Neuron (in vitro differentiated cells): ENCODE measurements around the gene PCDHGA12.
A peak's percentile ranks its signal among the peaks of the same experiment; 100 is the strongest.
"Not testable (repeated sequence)": the region's sequence is repeated elsewhere in the genome, so short reads cannot be mapped to it uniquely, and the experiment has no call there.

Experiments used
- H2AFZ ChIP-seq: one replicate; pipeline ENCODE4 v1.6.1; 2013; ENCODE audit warnings: low read depth, mild to moderate bottlenecking, inconsistent platforms, low read length, moderate library complexity
- H3K27me3 ChIP-seq: one replicate; pipeline ENCODE4 v1.6.1; 2013; ENCODE audit warnings: low read length; ENCODE audit not compliant: insufficient read depth
- H3K36me3 ChIP-seq: one replicate; pipeline ENCODE4 v1.6.1; 2013; ENCODE audit warnings: low read length; ENCODE audit not compliant: insufficient read depth
- H3K4me1 ChIP-seq: one replicate; pipeline ENCODE4 v1.6.1; 2013; ENCODE audit warnings: low read length; ENCODE audit not compliant: insufficient read depth
- H3K4me3 ChIP-seq: 2 replicates; pipeline ENCODE4 v1.5.1; 2013; ENCODE audit warnings: mild to moderate bottlenecking, low read length, moderate library complexity
- H3K9me3 ChIP-seq: one replicate; pipeline ENCODE4 v1.6.1; 2013; ENCODE audit warnings: low read length

PCDHGA12 gene

DNA sequence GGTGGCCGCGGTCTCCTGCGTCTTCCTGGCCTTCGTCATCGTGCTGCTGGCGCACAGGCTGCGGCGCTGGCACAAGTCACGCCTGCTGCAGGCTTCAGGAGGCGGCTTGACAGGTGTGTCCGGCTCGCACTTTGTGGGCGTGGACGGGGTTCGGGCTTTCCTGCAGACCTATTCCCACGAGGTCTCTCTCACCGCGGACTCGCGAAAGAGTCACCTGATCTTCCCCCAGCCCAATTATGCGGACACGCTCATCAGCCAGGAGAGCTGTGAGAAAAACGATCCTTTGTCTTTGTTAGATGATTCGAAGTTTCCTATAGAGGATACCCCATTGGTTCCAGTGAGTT, 15.1 kb upstream of the PCDHGA12 start:
- H3K4me3 ChIP-seq, H3K4me1 ChIP-seq: not testable (repeated sequence)

GRCh38 chr5:141417494-141418172, 12.7 kb upstream of the PCDHGA12 start, which contains the start of gene PCDHGB7:
TSS of gene PCDHGB7 (plus strand) at chr5:141417677. CDS start at chr5:141417860, 183 bp downstream.
- H2AFZ ChIP-seq, H3K27me3 ChIP-seq, H3K4me1 ChIP-seq: not testable (repeated sequence)
- Histone ChIP-seq H3K36me3 (peaks cover 36% of the 10 kb centered on the region), H3K9me3 (peaks cover 67% of the 10 kb centered on the region), H3K4me3 (peak within 1 kb of the TSS; percentile 46)

More for the DNA sequence above, 15.1 kb upstream of the PCDHGA12 start:
- Histone ChIP-seq H3K36me3 (peaks cover 32% of the 10 kb centered on the region), H3K9me3 (peaks cover 55% of the 10 kb centered on the region)
- H2AFZ ChIP-seq, H3K27me3 ChIP-seq: not testable (repeated sequence)

- H3K36me3 ChIP-seq: peaks cover 35% of the 10 kb centered on the region
Measured at GRCh38 chr5:141419074-141419880, 11.0 kb upstream of the PCDHGA12 start.

DNA sequence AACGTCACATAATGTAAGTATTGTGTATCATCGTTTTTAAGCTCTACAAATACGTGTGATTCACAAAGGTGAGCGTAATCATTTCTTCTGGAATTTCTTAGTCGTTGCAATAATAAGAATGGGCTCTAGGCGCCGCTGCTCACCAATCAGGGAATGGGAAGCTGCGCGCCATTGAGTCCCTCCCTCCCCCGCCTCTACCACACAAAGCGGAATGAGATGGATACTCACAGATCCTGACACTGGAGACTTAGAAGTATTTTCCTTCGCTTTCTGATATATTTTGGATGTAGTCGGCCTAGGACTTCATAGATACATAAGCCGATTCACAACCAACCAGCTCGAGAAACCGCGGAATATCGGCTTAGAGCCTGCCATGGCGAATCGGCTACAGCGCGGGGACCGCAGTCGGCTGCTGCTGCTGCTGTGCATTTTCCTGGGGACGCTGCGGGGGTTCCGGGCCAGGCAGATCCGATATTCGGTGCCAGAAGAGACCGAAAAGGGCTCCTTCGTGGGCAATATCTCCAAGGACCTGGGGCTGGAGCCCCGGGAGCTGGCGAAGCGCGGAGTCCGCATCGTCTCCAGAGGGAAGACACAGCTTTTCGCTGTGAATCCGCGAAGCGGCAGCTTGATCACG, 9.3 kb upstream of the PCDHGA12 start, which contains the start of gene PCDHGA11:
Gene PCDHGA11 (plus strand): TSS at position 197 of the 634 bp plus-strand sequence. CDS start 177 bp downstream, at position 374.
- H2AFZ ChIP-seq: no peak within 1 kb of the TSS
- H3K27me3 ChIP-seq: no peaks in the 10 kb centered on the region
- peaks cover 36% of the 10 kb centered on the region for H3K36me3 ChIP-seq
- H3K4me1 ChIP-seq: no peaks in the 10 kb centered on the region
- H3K9me3 ChIP-seq: peaks cover 62% of the 10 kb centered on the region
- no peak within 1 kb of the TSS for H3K4me3 ChIP-seq

More at GRCh38 chr5:141419074-141419880, 11.0 kb upstream of the PCDHGA12 start:
- Histone ChIP-seq H3K4me3 (no peak overlapping the region), H3K9me3 (peaks cover 68% of the 10 kb centered on the region), H3K4me1 (no peaks in the 10 kb centered on the region), H3K27me3 (no peaks in the 10 kb centered on the region), H2AFZ (no peak overlapping the region)

DNA sequence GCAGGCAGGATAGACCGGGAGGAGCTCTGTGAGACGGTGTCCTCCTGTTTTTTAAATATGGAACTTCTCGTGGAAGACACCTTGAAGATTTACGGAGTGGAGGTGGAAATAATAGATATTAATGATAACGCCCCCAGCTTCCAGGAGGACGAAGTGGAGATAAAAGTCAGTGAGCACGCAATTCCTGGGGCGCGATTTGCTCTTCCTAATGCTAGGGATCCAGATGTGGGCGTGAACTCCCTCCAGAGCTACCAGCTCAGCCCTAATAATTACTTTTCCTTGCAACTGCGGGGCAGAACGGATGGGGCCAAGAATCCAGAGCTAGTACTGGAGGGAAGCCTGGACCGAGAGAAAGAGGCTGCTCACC, 8.8 kb upstream of the PCDHGA12 start:
- no peak overlapping the region for H2AFZ ChIP-seq
- no peaks in the 10 kb centered on the region for H3K27me3 ChIP-seq
- H3K4me1 ChIP-seq: no peaks in the 10 kb centered on the region
- no peak overlapping the region for H3K4me3 ChIP-seq
- peaks cover 40% of the 10 kb centered on the region for H3K36me3 ChIP-seq
- peaks cover 65% of the 10 kb centered on the region for H3K9me3 ChIP-seq

GRCh38 chr5:141422742-141423291, 7.5 kb upstream of the PCDHGA12 start:
- no peaks in the 10 kb centered on the region for H3K27me3 ChIP-seq
- H3K36me3 ChIP-seq: peaks cover 53% of the 10 kb centered on the region
- H3K9me3 ChIP-seq: peaks cover 71% of the 10 kb centered on the region
- no peak overlapping the region for H3K4me3 ChIP-seq
- H2AFZ ChIP-seq: no peak overlapping the region
- H3K4me1 ChIP-seq: no peaks in the 10 kb centered on the region

GRCh38 chr5:141427783-141428426, 2.4 kb upstream of the PCDHGA12 start:
- H2AFZ ChIP-seq: no peak overlapping the region
- H3K9me3 ChIP-seq: peaks cover 61% of the 10 kb centered on the region
- no peak overlapping the region for H3K4me3 ChIP-seq
- H3K36me3 ChIP-seq: peaks cover 50% of the 10 kb centered on the region
- no peaks in the 10 kb centered on the region for H3K27me3 ChIP-seq
- H3K4me1 ChIP-seq: no peaks in the 10 kb centered on the region

DNA sequence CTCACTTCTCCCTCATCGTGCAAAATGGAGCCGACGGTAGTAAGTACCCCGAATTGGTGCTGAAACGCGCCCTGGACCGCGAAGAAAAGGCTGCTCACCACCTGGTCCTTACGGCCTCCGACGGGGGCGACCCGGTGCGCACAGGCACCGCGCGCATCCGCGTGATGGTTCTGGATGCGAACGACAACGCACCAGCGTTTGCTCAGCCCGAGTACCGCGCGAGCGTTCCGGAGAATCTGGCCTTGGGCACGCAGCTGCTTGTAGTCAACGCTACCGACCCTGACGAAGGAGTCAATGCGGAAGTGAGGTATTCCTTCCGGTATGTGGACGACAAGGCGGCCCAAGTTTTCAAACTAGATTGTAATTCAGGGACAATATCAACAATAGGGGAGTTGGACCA, 979 bp downstream of the PCDHGA12 start:
- no peaks in the 10 kb centered on the region for H3K27me3 ChIP-seq
- no peaks in the 10 kb centered on the region for H3K4me1 ChIP-seq
- peaks cover 35% of the 10 kb centered on the region for H3K36me3 ChIP-seq
- no peak overlapping the region for H3K4me3 ChIP-seq
- H2AFZ ChIP-seq: no peak overlapping the region
- peaks cover 53% of the 10 kb centered on the region for H3K9me3 ChIP-seq

DNA sequence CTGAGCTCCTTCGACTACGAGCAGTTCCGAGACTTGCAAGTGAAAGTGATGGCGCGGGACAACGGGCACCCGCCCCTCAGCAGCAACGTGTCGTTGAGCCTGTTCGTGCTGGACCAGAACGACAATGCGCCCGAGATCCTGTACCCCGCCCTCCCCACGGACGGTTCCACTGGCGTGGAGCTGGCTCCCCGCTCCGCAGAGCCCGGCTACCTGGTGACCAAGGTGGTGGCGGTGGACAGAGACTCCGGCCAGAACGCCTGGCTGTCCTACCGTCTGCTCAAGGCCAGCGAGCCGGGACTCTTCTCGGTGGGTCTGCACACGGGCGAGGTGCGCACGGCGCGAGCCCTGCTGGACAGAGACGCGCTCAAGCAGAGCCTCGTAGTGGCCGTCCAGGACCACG, 2.0 kb downstream of the PCDHGA12 start:
- not testable (repeated sequence) for H3K4me3 ChIP-seq, H3K27me3 ChIP-seq, H2AFZ ChIP-seq, H3K4me1 ChIP-seq
- H3K9me3 ChIP-seq: peaks cover 46% of the 10 kb centered on the region
- peaks cover 26% of the 10 kb centered on the region for H3K36me3 ChIP-seq

DNA sequence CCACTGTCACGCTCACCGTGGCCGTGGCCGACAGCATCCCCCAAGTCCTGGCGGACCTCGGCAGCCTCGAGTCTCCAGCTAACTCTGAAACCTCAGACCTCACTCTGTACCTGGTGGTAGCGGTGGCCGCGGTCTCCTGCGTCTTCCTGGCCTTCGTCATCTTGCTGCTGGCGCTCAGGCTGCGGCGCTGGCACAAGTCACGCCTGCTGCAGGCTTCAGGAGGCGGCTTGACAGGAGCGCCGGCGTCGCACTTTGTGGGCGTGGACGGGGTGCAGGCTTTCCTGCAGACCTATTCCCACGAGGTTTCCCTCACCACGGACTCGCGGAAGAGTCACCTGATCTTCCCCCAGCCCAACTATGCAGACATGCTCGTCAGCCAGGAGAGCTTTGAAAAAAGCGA, 2.4 kb downstream of the PCDHGA12 start:
- not testable (repeated sequence) for H3K4me3 ChIP-seq, H3K27me3 ChIP-seq, H3K4me1 ChIP-seq, H2AFZ ChIP-seq
- Histone ChIP-seq H3K9me3 (peaks cover 42% of the 10 kb centered on the region), H3K36me3 (peaks cover 22% of the 10 kb centered on the region)

DNA sequence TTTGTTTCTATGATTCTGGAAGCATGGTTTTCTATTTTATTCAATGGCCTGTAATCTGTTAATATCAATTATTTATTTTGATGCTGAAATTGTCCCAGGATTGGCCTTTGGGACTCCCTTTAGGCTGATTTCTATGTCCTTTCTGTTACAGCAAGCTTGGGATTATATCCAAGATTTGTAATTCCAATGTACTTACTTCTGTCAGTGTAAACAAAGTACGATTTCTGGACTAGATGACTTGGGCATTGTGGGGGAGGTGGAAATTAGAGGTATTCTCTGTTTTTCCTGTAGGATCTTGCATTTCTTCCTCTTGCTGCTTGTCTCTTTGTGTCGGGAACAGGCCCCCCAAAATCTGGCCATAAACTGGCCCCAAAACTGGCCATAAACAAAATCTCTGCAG, 3.7 kb downstream of the PCDHGA12 start:
- H2AFZ ChIP-seq: no peak overlapping the region
- peaks cover 32% of the 10 kb centered on the region for H3K9me3 ChIP-seq
- H3K4me3 ChIP-seq: no peak overlapping the region
- no peaks in the 10 kb centered on the region for H3K27me3 ChIP-seq
- peaks cover 14% of the 10 kb centered on the region for H3K36me3 ChIP-seq
- no peaks in the 10 kb centered on the region for H3K4me1 ChIP-seq

- Histone ChIP-seq H3K4me1 (no peaks in the 10 kb centered on the region), H3K27me3 (no peaks in the 10 kb centered on the region), H3K36me3 (no peaks in the 10 kb centered on the region), H2AFZ (no peak overlapping the region), H3K9me3 (peaks cover 33% of the 10 kb centered on the region), H3K4me3 (no peak overlapping the region)
Measured at GRCh38 chr5:141437221-141437620, 6.9 kb downstream of the PCDHGA12 start.
